ENCODE data around the gene DPYSL3. TPM values are rescaled to one million over a fixed set of nuclear protein-coding genes. Genes with fewer than 3 reads are reported as not detected.

Gene DPYSL3
- total RNA-seq, 4 donors from 2014 or later: 31.3 to 46.0 (median 35.1) TPM

- TF ChIP-seq CTCF (IDR thresholded peaks at IDR 0.05; ENCODE audit: low read depth): no peak
Measured at GRCh38 chr5:147382776-147383175, 127.1 kb downstream of the DPYSL3 start.

- TF ChIP-seq CTCF (IDR thresholded peaks at IDR 0.05; ENCODE audit: low read depth): no peak
Measured at GRCh38 chr5:147381555-147381954, 128.3 kb downstream of the DPYSL3 start.

GRCh38 chr5:147377682-147378081 is 132.2 kb downstream of the DPYSL3 start:
- no peak for TF ChIP-seq CTCF (IDR thresholded peaks at IDR 0.05; ENCODE audit: low read depth)

GRCh38 chr5:147375151-147375550 is 134.7 kb downstream of the DPYSL3 start:
- TF ChIP-seq CTCF (IDR thresholded peaks at IDR 0.05; ENCODE audit: low read depth): no peak

- TF ChIP-seq CTCF (IDR thresholded peaks at IDR 0.05; ENCODE audit: low read depth): no peak
Measured at GRCh38 chr5:147373328-147373727, 136.5 kb downstream of the DPYSL3 start.

- TF ChIP-seq CTCF (IDR thresholded peaks at IDR 0.05; ENCODE audit: low read depth): no peak
Measured at GRCh38 chr5:147372191-147372590, 137.7 kb downstream of the DPYSL3 start.

- no peak for TF ChIP-seq CTCF (IDR thresholded peaks at IDR 0.05; ENCODE audit: low read depth)
Measured at GRCh38 chr5:147371290-147371689, 138.6 kb downstream of the DPYSL3 start.
